ENCODE results near the gene SFTPB. TPM values are rescaled to one million over a fixed set of nuclear protein-coding genes. Genes with fewer than 3 reads are reported as not detected.

SFTPB gene
- total and polyA plus RNA-seq, 8 donors = 0.14 to 4,040 (median 1.8) TPM; not detected in 1

DNA sequence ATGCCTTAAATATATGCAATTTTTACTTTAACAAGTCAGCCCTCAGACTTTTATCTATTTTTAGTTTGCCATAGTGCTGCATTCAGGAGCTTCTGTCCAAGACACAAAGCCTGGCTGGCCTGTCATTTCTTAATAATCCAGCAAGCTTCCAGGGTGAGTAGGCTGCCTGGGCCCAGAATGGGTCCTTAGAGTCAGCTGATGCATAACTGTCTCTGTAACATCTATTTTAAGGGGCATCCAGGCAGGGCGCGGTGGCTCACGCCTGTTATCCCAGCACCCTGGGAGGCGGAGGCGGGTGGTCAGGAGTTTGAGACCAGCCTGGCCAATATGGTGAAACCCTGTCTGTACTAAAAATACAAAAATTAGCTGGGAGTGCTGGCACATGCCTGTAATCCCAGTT lies 14.4 kb upstream of the SFTPB start:
- peaks cover 12 to 18% (median 14%) of the 10 kb centered on the region in 4 donors for H3K4me1 ChIP-seq
- no peaks in the 10 kb centered on the region for H3K36me3 ChIP-seq
- no peak for TF ChIP-seq CTCF (IDR thresholded peaks at IDR 0.05)
- no peak for TF ChIP-seq POLR2AphosphoS5 (IDR thresholded peaks at IDR 0.05)
- no peak for TF ChIP-seq EP300 (IDR thresholded peaks at IDR 0.05)
- TF ChIP-seq POLR2A (IDR thresholded peaks at IDR 0.05) = no peak
- no peak overlapping the region for H3K4me3 ChIP-seq
- 93 to 98% (median 95%) methylated on average over 5 of the region's 5 CpGs for WGBS, 5 donors
- H3K9me3 ChIP-seq = no peaks in the 10 kb centered on the region
- no peak overlapping the region for H3K27ac ChIP-seq
- no peaks in the 10 kb centered on the region for H3K27me3 ChIP-seq
- intact Hi-C loops (cut with DNase I; ENCODE audit: low total_unique reads) = no loop called here
- DNase-seq = no peak

- Histone ChIP-seq H3K27ac (peak overlapping the region in 1 of 5 donors; percentile 20), H3K9me3 (no peaks in the 10 kb centered on the region), H3K27me3 (no peaks in the 10 kb centered on the region), H3K4me3 (no peak overlapping the region), H3K36me3 (no peaks in the 10 kb centered on the region), H3K4me1 (peaks cover 12 to 18% (median 14%) of the 10 kb centered on the region in 4 donors)
- intact Hi-C loops (cut with DNase I; ENCODE audit: low total_unique reads) = no loop called here
- DNase-seq = no peak
- WGBS, 5 donors = 94 to 100% (median 100%) methylated on average over 1 of the region's 1 CpG
- TF ChIP-seq POLR2A (IDR thresholded peaks at IDR 0.05) (no peak), CTCF (IDR thresholded peaks at IDR 0.05) (no peak), POLR2AphosphoS5 (IDR thresholded peaks at IDR 0.05) (no peak)
These were observed 13.8 kb upstream of the SFTPB start for GRCh38 chr2:85681776-85682175.

GRCh38 chr2:85681372-85681763 lies 13.4 kb upstream of the SFTPB start:
- Histone ChIP-seq H3K36me3 (no peaks in the 10 kb centered on the region), H3K27ac (peak overlapping the region in 1 of 5 donors; percentile 20), H3K27me3 (no peaks in the 10 kb centered on the region), H3K9me3 (no peaks in the 10 kb centered on the region), H3K4me1 (peaks cover 12 to 18% (median 14%) of the 10 kb centered on the region in 4 donors), H3K4me3 (no peak overlapping the region)
- DNase-seq = no peak
- no peak for TF ChIP-seq EP300 (IDR thresholded peaks at IDR 0.05)
- TF ChIP-seq POLR2AphosphoS5 (IDR thresholded peaks at IDR 0.05) = no peak
- no peak for TF ChIP-seq POLR2A (IDR thresholded peaks at IDR 0.05)
- no peak for TF ChIP-seq CTCF (IDR thresholded peaks at IDR 0.05)
- intact Hi-C loops (cut with DNase I; ENCODE audit: low total_unique reads) = no loop called here
- 71 to 88% (median 80%) methylated on average over 5 of the region's 5 CpGs for WGBS, 5 donors

- no peak for DNase-seq
- no peak for TF ChIP-seq CTCF (IDR thresholded peaks at IDR 0.05)
- TF ChIP-seq POLR2A (IDR thresholded peaks at IDR 0.05) = no peak
- no peak for TF ChIP-seq POLR2AphosphoS5 (IDR thresholded peaks at IDR 0.05)
- no peak for TF ChIP-seq EP300 (IDR thresholded peaks at IDR 0.05)
- peak overlapping the region in 2 of 5 donors; percentile 15 to 20 for H3K27ac ChIP-seq
- H3K4me1 ChIP-seq = peaks cover 12 to 18% (median 14%) of the 10 kb centered on the region in 4 donors
- H3K4me3 ChIP-seq = no peak overlapping the region
- H3K36me3 ChIP-seq = no peaks in the 10 kb centered on the region
- WGBS, 5 donors = 76 to 86% (median 83%) methylated on average over 2 of the region's 2 CpGs
- no peaks in the 10 kb centered on the region for H3K9me3 ChIP-seq
- no peaks in the 10 kb centered on the region for H3K27me3 ChIP-seq
- intact Hi-C loops (cut with DNase I; ENCODE audit: low total_unique reads) = no loop called here
These were observed 12.8 kb upstream of the SFTPB start for GRCh38 chr2:85680707-85681371.
